GM12878 (cell line): ENCODE data around the gene AP3B1. TPM values are rescaled to one million over a fixed set of nuclear protein-coding genes. Genes with fewer than 3 reads are reported as not detected.

Experiments used
- ATAC-seq: fragments of 200-7000 bp; cut with Tn5 transposase; 3 replicates; pipeline ENCODE4 v1.9.1; 2020; ENCODE audit warnings: mild to moderate bottlenecking, moderate library complexity
- BruUV-seq: library from RNA; stranded (reverse); fragments of 400-500 nt; replicated peaks from 2 replicates; lab custom pipeline; 2021; lab: Mats Ljungman, UMichigan
- CTCF ChIA-PET: fragments of 300-600 bp; sonication (Branson Sonifier 250); formaldehyde crosslinking; extraction: SDS; loops from one replicate; lab custom pipeline; 2021; ENCODE audit warnings: inconsistent platforms; lab: Yijun Ruan, JAX
- POLR2A ChIA-PET: fragments of 350-600 bp; formaldehyde crosslinking; extraction: SDS; loops from one replicate; lab custom pipeline; 2021; ENCODE audit warnings: inconsistent platforms; lab: Charles Lee
- RAD21 ChIA-PET: fragments of 300-600 bp; sonication (Branson Sonifier 250); formaldehyde crosslinking; loops from one replicate; lab custom pipeline; 2023; ENCODE audit warnings: antibody characterized with exemption; ENCODE audit not compliant: unreplicated experiment; lab: Charles Lee
- SMC1A ChIA-PET: fragments of 300-600 bp; sonication (Branson Sonifier 250); formaldehyde crosslinking; loops from one replicate; lab custom pipeline; 2023; ENCODE audit not compliant: unreplicated experiment, uncharacterized antibody; lab: Charles Lee
- DNase-seq: peaks from one replicate; pipeline ENCODE4 v3.0.0-alpha.2; 2011; ENCODE audit warnings: low read depth, low spot score
- FAIRE-seq: peaks from 3 replicates; lab custom pipeline; 2011; peaks lifted over from hg19 to GRCh38; lab: Jason Lieb, UNC
- H2AFZ ChIP-seq: 2 replicates; pipeline ENCODE4 v1.6.0; 2011; ENCODE audit warnings: low read depth, low read length, control low read depth; ENCODE audit not compliant: control insufficient read depth
- H3K27ac ChIP-seq: 2 replicates; pipeline ENCODE4 v1.5.1; 2011; ENCODE audit warnings: control low read depth; ENCODE audit not compliant: control insufficient read depth, insufficient read depth
- H3K27me3 ChIP-seq, 2 experiments: replicated peaks in 1 of 2; 2 replicates each; pipeline versions ENCODE4 v1.6.0 to v1.6.1; 2011; ENCODE audit warnings: low read length in 1 of 2; ENCODE audit not compliant: control insufficient read depth in 2 of 2, insufficient read depth in 2 of 2
- H3K36me3 ChIP-seq, 2 experiments: 2 replicates each; pipeline ENCODE4 v1.5.1; 2011; ENCODE audit warnings: low read length in 1 of 2; ENCODE audit not compliant: control insufficient read depth in 2 of 2, insufficient read depth in 2 of 2
- H3K4me1 ChIP-seq: 2 replicates; pipeline ENCODE4 v1.6.1; 2011; ENCODE audit warnings: mild to moderate bottlenecking, low read length, moderate library complexity, mixed read lengths; ENCODE audit not compliant: control insufficient read depth, insufficient read depth
- H3K4me2 ChIP-seq: 2 replicates; pipeline ENCODE4 v1.6.0; 2011; ENCODE audit warnings: control low read depth; ENCODE audit not compliant: control insufficient read depth, insufficient read depth
- H3K4me3 ChIP-seq: fragments of 200-600 bp; sonication (generic); 2 replicates; pipeline ENCODE4 v1.5.1; 2016
- H3K79me2 ChIP-seq: 2 replicates; pipeline ENCODE4 v1.6.0; 2011; ENCODE audit warnings: low read length; ENCODE audit not compliant: control insufficient read depth, insufficient read depth
- H3K9ac ChIP-seq: 2 replicates; pipeline ENCODE4 v1.8.0; 2011; ENCODE audit warnings: low read length, control low read depth, mixed read lengths; ENCODE audit not compliant: control insufficient read depth, insufficient read depth
- H3K9me3 ChIP-seq: replicated peaks from 3 replicates; pipeline ENCODE4 v1.5.1; 2011; ENCODE audit warnings: mild to moderate bottlenecking, low read length; ENCODE audit not compliant: control insufficient read depth, insufficient read depth
- H4K20me1 ChIP-seq: 2 replicates; pipeline ENCODE4 v1.6.0; 2011; ENCODE audit not compliant: control insufficient read depth, insufficient read depth
- CREM ChIP-seq: IDR thresholded peaks from 2 replicates; pipeline ENCODE4 v1.6.1; 2014; ENCODE audit warnings: antibody characterized with exemption, low read depth
- JUND ChIP-seq: IDR thresholded peaks from 2 replicates; pipeline ENCODE4 v1.6.1; 2012; ENCODE audit warnings: low read depth, mild to moderate bottlenecking, low read length, improper control_type of control experiment, moderate library complexity
- MEF2B ChIP-seq: fragments of 450-650 bp; IDR thresholded peaks from 2 replicates; pipeline ENCODE4 v1.6.1; 2018; ENCODE audit warnings: mild to moderate bottlenecking, moderate library complexity; ENCODE audit not compliant: partially characterized antibody, poor library complexity, severe bottlenecking
- SMAD1 ChIP-seq: fragments of 450-650 bp; IDR thresholded peaks from 2 replicates; pipeline ENCODE4 v1.6.1; 2018; ENCODE audit warnings: mild to moderate bottlenecking, low read depth; ENCODE audit not compliant: partially characterized antibody
- SMARCA5 ChIP-seq: fragments of 450-650 bp; IDR thresholded peaks from 2 replicates; pipeline ENCODE4 v1.6.1; 2017; ENCODE audit warnings: mild to moderate bottlenecking
- SRF ChIP-seq, 2 experiments: IDR thresholded peaks; 2 replicates each; pipeline ENCODE4 v1.6.1; 2011; ENCODE audit warnings: low read depth in 2 of 2, low read length in 2 of 2, mild to moderate bottlenecking in 1 of 2, moderate library complexity in 1 of 2
- TCF7 ChIP-seq: IDR thresholded peaks from 2 replicates; pipeline ENCODE4 v1.6.1; 2014; ENCODE audit warnings: antibody characterized with exemption, borderline replicate concordance
- WGBS: methylation state at CpG from one replicate; pipeline ENCODE4 v1.1.6; 2016; ENCODE audit warnings: low lambda C conversion rate; ENCODE audit not compliant: insufficient replicate concordance, insufficient coverage; ENCODE audit errors: missing lambda C conversion rate; 5-methylcytosine and 5-hydroxymethylcytosine counted together
- in situ Hi-C: fragments of 300-500 bp; cut with MboI; formaldehyde crosslinking; loops from 9 replicates; pipeline ENCODE4 v1.14.3; 2018; ENCODE audit warnings: mixed read lengths
- intact Hi-C: fragments of 100-400 bp; cut with micrococcal nuclease; formaldehyde crosslinking; loops from one replicate; pipeline ENCODE4 v1.14.2; 2022; ENCODE audit not compliant: unreplicated experiment
- polyA plus RNA-seq, 11 experiments: library from polyadenylated mRNA; depleted of rRNA in 4 of 11; unstranded in 6 of 11; stranded (reverse) in 5 of 11; fragments of >200 nt; fragmentation: Nextera tagmentation in 4 of 11; fragmentation: Illumina TruSeq in 1 of 11; extraction: Ambion mirVana in 4 of 11; extraction: Trizol in 1 of 11; gene quantifications; 1 replicate in 1 of 11; 2 replicates in 10 of 11; pipeline versions ENCODE4 v1.2.1 to v1.2.3, GENCODE V29; 2011 to 2016; ENCODE audit warnings: inconsistent platforms in 2 of 11, missing spikeins in 2 of 11, low read depth in 1 of 11
- total RNA-seq, 4 experiments: library from RNA; depleted of rRNA in 3 of 4; stranded (reverse); fragments of >200 nt in 3 of 4; fragmentation: Illumina TruSeq in 1 of 4; extraction: Trizol in 1 of 4; gene quantifications; 2 replicates each; pipeline versions ENCODE4 v1.2.1 to v1.2.3, GENCODE V29; 2013 to 2021
- TF ChIP-seq, protein P1 (sequence below): IDR thresholded peaks from 2 replicates; pipeline ENCODE4 v1.6.1; 2012; ENCODE audit warnings: low read depth, low read length, improper control_type of control experiment
- TF ChIP-seq, protein P2 (sequence below), 3 experiments: IDR thresholded peaks in 2 of 3; conservative IDR thresholded peaks in 1 of 3; 2 replicates each; pipeline ENCODE4 v1.5.1; 2011; ENCODE audit warnings: low read depth in 3 of 3, low read length in 3 of 3, mild to moderate bottlenecking in 3 of 3, control low read depth in 2 of 3, moderate library complexity in 2 of 3, inconsistent platforms in 1 of 3, mixed read lengths in 1 of 3; ENCODE audit not compliant: control insufficient read depth in 2 of 3, insufficient read depth in 1 of 3; ENCODE audit errors: extremely low read depth in 1 of 3
- TF ChIP-seq, protein P3 (sequence below): IDR thresholded peaks from 2 replicates; pipeline ENCODE4 v1.6.1; 2012; ENCODE audit warnings: low read length, inconsistent platforms
- TF ChIP-seq, protein P4 (sequence below): IDR thresholded peaks from 2 replicates; pipeline ENCODE4 v1.6.1; 2011; ENCODE audit warnings: low read depth, low read length, improper control_type of control experiment, borderline replicate concordance

AP3B1 gene
- total and polyA plus RNA-seq, 10 of the 15 experiments (the other 5 are each of a cell fraction or from before 2014, with no cell fraction given), result 30.9 to 70.8 (median 46.0) TPM

DNA sequence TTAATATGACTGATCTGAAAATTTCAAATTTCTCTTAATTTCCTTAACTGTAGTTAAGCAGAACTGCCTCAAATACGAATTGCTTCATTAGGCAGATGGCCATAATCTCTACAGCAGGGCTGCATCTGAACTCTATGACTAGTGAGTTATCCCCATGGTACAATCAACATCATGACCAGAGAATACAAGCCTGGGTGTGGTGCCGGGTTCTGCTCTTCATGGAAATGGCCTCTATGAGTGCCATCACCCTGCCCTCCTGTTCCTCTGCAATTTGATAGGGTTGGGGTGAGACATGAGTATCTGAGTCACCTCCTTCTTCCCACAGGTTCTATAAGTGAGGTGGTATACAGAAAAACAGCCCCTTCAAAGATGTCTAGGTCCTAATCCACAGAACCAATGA, 235.9 kb downstream of the AP3B1 start:
- Histone ChIP-seq H3K9me3 (no peaks in the 10 kb centered on the region), H3K9ac (no peak overlapping the region), H3K4me1 (no peaks in the 10 kb centered on the region), H3K4me2 (no peak overlapping the region), H3K27ac (no peak overlapping the region), H2AFZ (no peak overlapping the region), H3K79me2 (no peaks in the 10 kb centered on the region), H4K20me1 (no peaks in the 10 kb centered on the region), H3K36me3 (no peaks in the 10 kb centered on the region; a peak in 1 of 4 replicates), H3K27me3 (no peaks in the 10 kb centered on the region)
- BruUV-seq, result no TSS peak
- in situ Hi-C loops (no loop called here), intact Hi-C loops (no loop called here)
- no peak for FAIRE-seq
- no peak for ATAC-seq
- 97% methylated on average over 2 of the region's 2 CpGs for WGBS
- DNase-seq, result no peak
- TF ChIP-seq, protein P1, sequence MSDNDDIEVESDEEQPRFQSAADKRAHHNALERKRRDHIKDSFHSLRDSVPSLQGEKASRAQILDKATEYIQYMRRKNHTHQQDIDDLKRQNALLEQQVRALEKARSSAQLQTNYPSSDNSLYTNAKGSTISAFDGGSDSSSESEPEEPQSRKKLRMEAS, result no peak
- TF ChIP-seq, protein P2, sequence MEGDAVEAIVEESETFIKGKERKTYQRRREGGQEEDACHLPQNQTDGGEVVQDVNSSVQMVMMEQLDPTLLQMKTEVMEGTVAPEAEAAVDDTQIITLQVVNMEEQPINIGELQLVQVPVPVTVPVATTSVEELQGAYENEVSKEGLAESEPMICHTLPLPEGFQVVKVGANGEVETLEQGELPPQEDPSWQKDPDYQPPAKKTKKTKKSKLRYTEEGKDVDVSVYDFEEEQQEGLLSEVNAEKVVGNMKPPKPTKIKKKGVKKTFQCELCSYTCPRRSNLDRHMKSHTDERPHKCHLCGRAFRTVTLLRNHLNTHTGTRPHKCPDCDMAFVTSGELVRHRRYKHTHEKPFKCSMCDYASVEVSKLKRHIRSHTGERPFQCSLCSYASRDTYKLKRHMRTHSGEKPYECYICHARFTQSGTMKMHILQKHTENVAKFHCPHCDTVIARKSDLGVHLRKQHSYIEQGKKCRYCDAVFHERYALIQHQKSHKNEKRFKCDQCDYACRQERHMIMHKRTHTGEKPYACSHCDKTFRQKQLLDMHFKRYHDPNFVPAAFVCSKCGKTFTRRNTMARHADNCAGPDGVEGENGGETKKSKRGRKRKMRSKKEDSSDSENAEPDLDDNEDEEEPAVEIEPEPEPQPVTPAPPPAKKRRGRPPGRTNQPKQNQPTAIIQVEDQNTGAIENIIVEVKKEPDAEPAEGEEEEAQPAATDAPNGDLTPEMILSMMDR (IDR thresholded peaks at IDR 0.05 in 2 of 3, conservative IDR thresholded peaks at IDR 0.05 in 1 of 3; ENCODE audit: control insufficient read depth in 2 of 3, extremely low read depth in 1 of 3, insufficient read depth in 1 of 3, low read depth in 3 of 3, low read length in 3 of 3), result no peak
- TF ChIP-seq SMARCA5, result no peak
- TF ChIP-seq SMAD1, result no peak
- TF ChIP-seq, protein P3, sequence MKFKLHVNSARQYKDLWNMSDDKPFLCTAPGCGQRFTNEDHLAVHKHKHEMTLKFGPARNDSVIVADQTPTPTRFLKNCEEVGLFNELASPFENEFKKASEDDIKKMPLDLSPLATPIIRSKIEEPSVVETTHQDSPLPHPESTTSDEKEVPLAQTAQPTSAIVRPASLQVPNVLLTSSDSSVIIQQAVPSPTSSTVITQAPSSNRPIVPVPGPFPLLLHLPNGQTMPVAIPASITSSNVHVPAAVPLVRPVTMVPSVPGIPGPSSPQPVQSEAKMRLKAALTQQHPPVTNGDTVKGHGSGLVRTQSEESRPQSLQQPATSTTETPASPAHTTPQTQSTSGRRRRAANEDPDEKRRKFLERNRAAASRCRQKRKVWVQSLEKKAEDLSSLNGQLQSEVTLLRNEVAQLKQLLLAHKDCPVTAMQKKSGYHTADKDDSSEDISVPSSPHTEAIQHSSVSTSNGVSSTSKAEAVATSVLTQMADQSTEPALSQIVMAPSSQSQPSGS, result no peak
- TF ChIP-seq MEF2B, result no peak
- TF ChIP-seq TCF7, result no peak
- TF ChIP-seq CREM, result no peak
- TF ChIP-seq SRF (IDR thresholded peaks at IDR 0.05; ENCODE audit: low read depth in 2 of 2, low read length in 2 of 2), result no peak
- TF ChIP-seq, protein P4, sequence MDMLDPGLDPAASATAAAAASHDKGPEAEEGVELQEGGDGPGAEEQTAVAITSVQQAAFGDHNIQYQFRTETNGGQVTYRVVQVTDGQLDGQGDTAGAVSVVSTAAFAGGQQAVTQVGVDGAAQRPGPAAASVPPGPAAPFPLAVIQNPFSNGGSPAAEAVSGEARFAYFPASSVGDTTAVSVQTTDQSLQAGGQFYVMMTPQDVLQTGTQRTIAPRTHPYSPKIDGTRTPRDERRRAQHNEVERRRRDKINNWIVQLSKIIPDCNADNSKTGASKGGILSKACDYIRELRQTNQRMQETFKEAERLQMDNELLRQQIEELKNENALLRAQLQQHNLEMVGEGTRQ, result no peak
- no peak for TF ChIP-seq JUND
- TF ChIP-seq, all 136 proteins: peak for 0
- H3K4me3 ChIP-seq, result no peak overlapping the region
- POLR2A ChIA-PET, result no interaction called here
- CTCF ChIA-PET, result no interaction called here
- SMC1A ChIA-PET, result no interaction called here
- RAD21 ChIA-PET, result no interaction called here
